Fibroblast of the aortic adventitia (primary cell): ENCODE data around the gene RTN1. TPM values are rescaled to one million over a fixed set of nuclear protein-coding genes. Genes with fewer than 3 reads are reported as not detected.

Source experiments
- DNase-seq: peaks from one replicate; pipeline ENCODE4 v3.0.0-alpha.2; 2010; ENCODE audit warnings: low read depth
- H3K4me3 ChIP-seq: 2 replicates; pipeline ENCODE4 v1.5.1; 2011; ENCODE audit warnings: low read depth, mild to moderate bottlenecking, control low read depth, low read length, moderate library complexity
- total RNA-seq: library from RNA; depleted of rRNA; stranded (reverse); fragments of >200 nt; gene quantifications from 2 replicates; pipeline ENCODE4 v1.2.3, GENCODE V29; 2012; ENCODE audit warnings: low replicate concordance
- TF ChIP-seq, protein P1 (sequence below): IDR thresholded peaks from 2 replicates; pipeline ENCODE4 v1.5.1; 2011; ENCODE audit warnings: mild to moderate bottlenecking, low read length, control low read depth, inconsistent platforms; ENCODE audit not compliant: insufficient read depth

Gene RTN1
- total RNA-seq, 1 donor = 0.27 TPM

GRCh38 chr14:59638885-59639284 is 231.7 kb downstream of the RTN1 start:
- H3K4me3 ChIP-seq = no peak overlapping the region
- no peak for DNase-seq
- TF ChIP-seq, protein P1, sequence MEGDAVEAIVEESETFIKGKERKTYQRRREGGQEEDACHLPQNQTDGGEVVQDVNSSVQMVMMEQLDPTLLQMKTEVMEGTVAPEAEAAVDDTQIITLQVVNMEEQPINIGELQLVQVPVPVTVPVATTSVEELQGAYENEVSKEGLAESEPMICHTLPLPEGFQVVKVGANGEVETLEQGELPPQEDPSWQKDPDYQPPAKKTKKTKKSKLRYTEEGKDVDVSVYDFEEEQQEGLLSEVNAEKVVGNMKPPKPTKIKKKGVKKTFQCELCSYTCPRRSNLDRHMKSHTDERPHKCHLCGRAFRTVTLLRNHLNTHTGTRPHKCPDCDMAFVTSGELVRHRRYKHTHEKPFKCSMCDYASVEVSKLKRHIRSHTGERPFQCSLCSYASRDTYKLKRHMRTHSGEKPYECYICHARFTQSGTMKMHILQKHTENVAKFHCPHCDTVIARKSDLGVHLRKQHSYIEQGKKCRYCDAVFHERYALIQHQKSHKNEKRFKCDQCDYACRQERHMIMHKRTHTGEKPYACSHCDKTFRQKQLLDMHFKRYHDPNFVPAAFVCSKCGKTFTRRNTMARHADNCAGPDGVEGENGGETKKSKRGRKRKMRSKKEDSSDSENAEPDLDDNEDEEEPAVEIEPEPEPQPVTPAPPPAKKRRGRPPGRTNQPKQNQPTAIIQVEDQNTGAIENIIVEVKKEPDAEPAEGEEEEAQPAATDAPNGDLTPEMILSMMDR = no peak

GRCh38 chr14:59634617-59635016 is 236.0 kb downstream of the RTN1 start:
- TF ChIP-seq, protein P1 = no peak
- DNase-seq = no peak
- H3K4me3 ChIP-seq = no peak overlapping the region

DNA sequence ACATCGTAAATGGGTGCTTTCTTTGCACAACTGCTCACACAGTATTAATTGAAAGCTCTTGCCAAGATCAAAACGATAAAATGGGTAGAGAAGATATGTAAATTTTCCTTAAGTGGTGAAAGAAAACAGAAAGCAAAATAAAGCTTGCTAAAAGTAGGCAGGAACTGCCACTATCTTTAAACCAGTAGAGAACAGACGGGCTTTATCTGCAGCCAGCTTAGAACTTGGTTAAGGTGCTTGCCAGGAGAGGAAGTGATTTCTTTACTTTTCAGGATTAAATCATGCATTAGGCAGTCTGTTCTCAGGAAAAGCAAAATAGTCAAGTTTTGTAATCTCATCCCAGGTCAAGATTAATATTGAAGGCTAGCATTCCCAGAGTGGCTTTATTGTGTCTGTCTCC is 237.1 kb downstream of the RTN1 start:
- DNase-seq = no peak
- H3K4me3 ChIP-seq = no peak overlapping the region
- TF ChIP-seq, protein P1 = no peak

DNA sequence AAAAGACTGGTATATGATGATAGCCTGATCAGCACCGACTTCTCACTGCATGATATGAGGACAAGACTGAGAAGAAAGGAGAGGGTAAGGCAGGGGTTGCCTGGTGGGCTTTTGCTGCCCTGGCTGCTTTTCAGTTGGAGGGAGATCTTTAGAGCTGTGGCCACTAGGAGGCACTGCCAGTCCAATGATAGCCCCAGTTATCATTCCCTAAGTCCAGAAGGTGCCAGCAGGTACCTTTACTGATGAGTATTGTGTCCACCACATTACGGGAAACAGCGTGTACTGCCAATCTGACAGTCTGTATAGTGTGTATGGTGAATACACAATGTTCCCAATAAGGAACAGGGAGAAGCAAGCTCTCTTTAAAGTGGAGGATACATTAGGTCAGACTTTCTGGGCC is 238.2 kb downstream of the RTN1 start:
- TF ChIP-seq, protein P1 = peak; percentile 59
- H3K4me3 ChIP-seq = no peak overlapping the region
- peak; percentile 42 for DNase-seq

- no peak for DNase-seq
These were observed 239.3 kb downstream of the RTN1 start for GRCh38 chr14:59631237-59631636.

GRCh38 chr14:59630288-59630963 is 240.2 kb downstream of the RTN1 start:
- no peak for DNase-seq
- TF ChIP-seq, protein P1 = no peak
- H3K4me3 ChIP-seq = peak overlapping the region; percentile 43

More at GRCh38 chr14:59631237-59631636, 239.3 kb downstream of the RTN1 start:
- no peak overlapping the region for H3K4me3 ChIP-seq
- TF ChIP-seq, protein P1 = peak; percentile 15
